Uterus (tissue), 4 donors: Measurements from ENCODE around the gene SMYD4. TPM values are rescaled to one million over a fixed set of nuclear protein-coding genes. Genes with fewer than 3 reads are reported as not detected.

Experiments used
- DNase-seq, 2 donors: peaks; one replicate each; pipeline ENCODE4 v3.0.0-alpha.2; 2019 to 2020
- H3K27ac ChIP-seq, 2 donors: fragments of 200-600 bp; sonication (generic); 1 replicate in 1 of 2; 2 replicates in 1 of 2; pipeline ENCODE4 v1.5.1; 2016 to 2018
- H3K27me3 ChIP-seq, 2 donors: fragments of 200-600 bp; sonication (generic); one replicate each; pipeline ENCODE4 v1.5.1; 2018 to 2019; ENCODE audit warnings: control low read depth in 1 of 2
- H3K36me3 ChIP-seq, 2 donors: fragments of 200-600 bp; sonication (generic); one replicate each; pipeline ENCODE4 v1.5.1; 2019; ENCODE audit warnings: control low read depth in 1 of 2
- H3K4me1 ChIP-seq, 2 donors: fragments of 200-600 bp; sonication (generic); one replicate each; pipeline ENCODE4 v1.5.1; 2018 to 2019; ENCODE audit warnings: control low read depth in 1 of 2
- H3K4me3 ChIP-seq, 2 donors: fragments of 200-600 bp; sonication (generic); 1 replicate in 1 of 2; 2 replicates in 1 of 2; pipeline ENCODE4 v1.5.1; 2018 to 2019; ENCODE audit warnings: mild to moderate bottlenecking in 1 of 2
- H3K9me3 ChIP-seq, 2 donors: fragments of 200-600 bp; sonication (generic); one replicate each; pipeline ENCODE4 v1.5.1; 2019; ENCODE audit warnings: control low read depth in 1 of 2
- POLR2A ChIP-seq, 2 donors: fragments of 450-650 bp; IDR thresholded peaks; one replicate each; pipeline ENCODE4 v1.6.1; 2016; ENCODE audit warnings: antibody characterized with exemption in 2 of 2, mild to moderate bottlenecking in 1 of 2, moderate library complexity in 1 of 2
- intact Hi-C: fragments of 100-400 bp; cut with DNase I; formaldehyde crosslinking; loops from one replicate; pipeline ENCODE4 v1.15.1; 2023; ENCODE audit warnings: low total_unique reads
- total RNA-seq, 4 donors: library from RNA; depleted of rRNA in 3 of 4; stranded (reverse); fragments of >200 nt in 3 of 4; gene quantifications; one replicate each; pipeline versions ENCODE4 v1.1.0 to v1.2.4, GENCODE V29; 2014 to 2023
- TF ChIP-seq, protein P1 (sequence below), 4 experiments: fragments of 200-600 bp in 2 of 4; fragments of 450-650 bp in 2 of 4; sonication (generic) in 2 of 4; IDR thresholded peaks; one replicate each; pipeline ENCODE4 v1.5.1; 2016 to 2019; ENCODE audit warnings: antibody characterized with exemption in 4 of 4, mild to moderate bottlenecking in 2 of 4, moderate library complexity in 1 of 4
- donor health status: DM: yes; HTN: yes; CAD: no.

The SMYD4 gene
- total RNA-seq, 4 donors from 2014 or later: 19.1 to 101 (median 30.5) TPM

DNA sequence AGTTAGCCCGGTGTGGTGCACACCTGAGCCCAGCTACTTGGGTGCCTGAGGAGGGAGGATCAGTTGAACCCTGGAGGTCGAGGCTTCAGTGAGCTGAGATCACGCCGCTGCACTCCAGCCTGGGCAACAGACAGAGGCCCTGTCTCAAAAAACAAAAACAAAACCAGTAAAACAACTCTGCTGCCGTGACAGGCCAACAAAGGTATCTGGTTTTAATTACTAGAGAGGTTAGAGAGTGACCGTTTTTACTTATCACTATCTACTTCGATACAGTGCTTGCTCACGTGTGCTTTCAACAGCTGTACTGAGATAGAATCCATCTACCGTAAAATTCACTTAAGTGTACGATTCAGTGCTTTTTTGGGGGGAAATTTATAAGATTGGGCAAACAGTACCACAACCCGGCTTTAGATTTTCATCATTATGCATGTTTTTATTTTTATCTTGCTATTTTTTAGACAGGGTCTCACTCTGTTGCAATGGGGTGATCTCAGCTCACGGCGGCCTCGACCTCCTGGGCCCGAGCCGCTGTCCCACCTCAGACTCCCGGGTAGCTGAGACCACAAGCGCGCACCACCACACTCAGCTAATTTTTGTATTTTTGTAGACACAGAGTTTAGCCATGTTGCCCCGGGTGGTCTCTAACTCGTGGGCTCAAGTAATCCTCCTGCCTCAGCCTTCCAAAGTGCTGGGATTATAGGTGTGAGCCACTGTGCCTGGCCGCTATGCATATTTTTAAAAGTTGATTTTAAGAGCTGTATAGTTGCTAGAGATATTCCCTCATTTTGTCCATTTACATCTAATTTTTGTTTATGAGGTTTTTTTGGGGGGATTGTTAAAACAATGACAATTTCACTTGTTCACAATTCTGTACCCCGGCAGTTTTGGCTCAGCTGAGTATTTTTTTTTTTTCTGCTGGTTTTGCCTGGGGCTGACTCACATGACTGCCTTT, 36.9 kb downstream of the SMYD4 start:
- intact Hi-C loops: no loop called here
- Histone ChIP-seq H3K9me3 (no peaks in the 10 kb centered on the region), H3K36me3 (no peaks in the 10 kb centered on the region), H3K4me3 (no peak overlapping the region), H3K4me1 (peaks cover 0 to 4% of the 10 kb centered on the region in 2 donors), H3K27ac (peak overlapping the region in 1 of 2 donors; percentile 9), H3K27me3 (no peaks in the 10 kb centered on the region)
- DNase-seq: peak in 1 of 2 donors; percentile 3
- TF ChIP-seq, protein P1, sequence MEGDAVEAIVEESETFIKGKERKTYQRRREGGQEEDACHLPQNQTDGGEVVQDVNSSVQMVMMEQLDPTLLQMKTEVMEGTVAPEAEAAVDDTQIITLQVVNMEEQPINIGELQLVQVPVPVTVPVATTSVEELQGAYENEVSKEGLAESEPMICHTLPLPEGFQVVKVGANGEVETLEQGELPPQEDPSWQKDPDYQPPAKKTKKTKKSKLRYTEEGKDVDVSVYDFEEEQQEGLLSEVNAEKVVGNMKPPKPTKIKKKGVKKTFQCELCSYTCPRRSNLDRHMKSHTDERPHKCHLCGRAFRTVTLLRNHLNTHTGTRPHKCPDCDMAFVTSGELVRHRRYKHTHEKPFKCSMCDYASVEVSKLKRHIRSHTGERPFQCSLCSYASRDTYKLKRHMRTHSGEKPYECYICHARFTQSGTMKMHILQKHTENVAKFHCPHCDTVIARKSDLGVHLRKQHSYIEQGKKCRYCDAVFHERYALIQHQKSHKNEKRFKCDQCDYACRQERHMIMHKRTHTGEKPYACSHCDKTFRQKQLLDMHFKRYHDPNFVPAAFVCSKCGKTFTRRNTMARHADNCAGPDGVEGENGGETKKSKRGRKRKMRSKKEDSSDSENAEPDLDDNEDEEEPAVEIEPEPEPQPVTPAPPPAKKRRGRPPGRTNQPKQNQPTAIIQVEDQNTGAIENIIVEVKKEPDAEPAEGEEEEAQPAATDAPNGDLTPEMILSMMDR (IDR thresholded peaks at IDR 0.05): no peak
- no peak for TF ChIP-seq POLR2A (IDR thresholded peaks at IDR 0.05)

DNA sequence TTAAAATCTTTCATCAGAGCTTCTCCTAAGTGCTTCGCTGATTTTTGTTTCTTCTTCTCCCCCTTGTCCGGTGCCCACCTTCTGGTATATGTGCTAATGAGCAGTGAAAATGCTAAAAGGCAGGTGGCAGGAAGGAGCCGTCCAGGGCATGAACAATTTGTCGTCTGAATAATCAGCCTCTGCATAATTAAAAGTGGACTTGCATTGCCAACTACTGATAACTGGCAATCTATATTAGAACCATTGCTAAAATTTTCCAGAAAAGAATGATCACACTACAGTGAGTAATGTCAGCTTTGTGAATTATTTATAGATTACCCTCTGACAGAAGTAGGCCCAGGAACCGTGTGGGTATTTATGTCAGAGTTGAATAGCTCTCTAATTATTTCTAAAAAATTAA, 39.8 kb downstream of the SMYD4 start:
- Histone ChIP-seq H3K4me3 (no peak overlapping the region), H3K36me3 (no peaks in the 10 kb centered on the region), H3K27ac (peak overlapping the region in 1 of 2 donors; percentile 0), H3K4me1 (peaks cover 0 to 4% of the 10 kb centered on the region in 2 donors), H3K9me3 (no peaks in the 10 kb centered on the region), H3K27me3 (no peaks in the 10 kb centered on the region)
- intact Hi-C loops: no loop called here
- DNase-seq: no peak
- TF ChIP-seq, protein P1 (IDR thresholded peaks at IDR 0.05): no peak
- no peak for TF ChIP-seq POLR2A (IDR thresholded peaks at IDR 0.05)

DNA sequence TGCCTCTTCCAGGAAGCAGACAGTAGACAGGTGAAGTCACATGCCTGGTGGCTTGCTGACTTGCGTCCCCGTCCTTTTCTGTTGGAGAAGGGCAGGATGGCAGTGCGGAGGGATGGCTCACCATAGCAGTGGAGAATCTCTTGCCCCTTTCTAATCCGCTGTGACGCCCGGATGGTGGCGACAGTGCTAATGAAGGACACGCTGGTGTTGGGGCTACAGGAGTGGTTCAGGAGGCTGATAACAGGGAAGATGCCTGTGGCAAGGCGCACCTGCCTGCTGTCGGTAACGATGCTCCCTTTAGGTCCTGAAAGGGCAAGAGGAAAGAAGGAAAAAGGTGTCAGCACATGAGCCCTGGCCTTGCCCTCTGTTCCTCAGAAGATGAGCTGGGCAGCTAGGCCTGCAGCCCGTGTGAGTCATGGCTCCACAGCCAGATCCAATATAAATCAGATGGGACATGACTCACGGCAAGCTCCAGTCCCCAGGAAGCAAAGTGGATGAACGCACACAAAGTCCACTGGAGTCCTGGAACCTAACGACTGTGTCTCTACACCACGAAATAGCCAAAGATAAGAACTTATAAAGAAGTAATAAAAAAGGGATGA, 42.3 kb downstream of the SMYD4 start:
- no peaks in the 10 kb centered on the region for H3K9me3 ChIP-seq
- H3K27ac ChIP-seq: peak overlapping the region; percentile 93 to 96
- peak; percentile 83 to 92 for DNase-seq
- peaks cover 8 to 12% of the 10 kb centered on the region in 2 donors for H3K4me1 ChIP-seq
- H3K4me3 ChIP-seq: no peak overlapping the region
- intact Hi-C loops: no loop called here
- TF ChIP-seq, protein P1 (IDR thresholded peaks at IDR 0.05): no peak
- peak; percentile 9 to 43 for TF ChIP-seq POLR2A (IDR thresholded peaks at IDR 0.05)
- H3K36me3 ChIP-seq: no peaks in the 10 kb centered on the region
- H3K27me3 ChIP-seq: no peaks in the 10 kb centered on the region

DNA sequence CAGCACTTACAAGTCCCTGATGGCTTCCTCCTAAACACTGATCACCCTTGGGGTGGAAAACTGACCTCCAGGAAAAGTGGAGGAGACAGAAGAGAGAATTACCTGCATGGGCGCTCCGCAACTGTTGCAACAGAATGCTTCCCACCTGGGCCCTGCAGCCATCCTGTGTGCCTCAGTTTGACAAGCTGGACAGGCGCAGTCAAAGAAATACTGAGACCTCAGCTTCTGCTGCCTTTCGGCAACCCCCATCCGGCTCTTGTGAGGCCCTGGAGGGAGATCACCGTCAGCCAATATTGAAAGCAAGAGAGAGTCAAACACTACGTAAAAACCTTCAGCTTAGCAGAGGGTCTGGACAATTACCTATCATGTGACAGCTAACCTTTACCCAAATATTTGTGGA, 43.0 kb downstream of the SMYD4 start:
- Histone ChIP-seq H3K27me3 (no peaks in the 10 kb centered on the region), H3K4me1 (peaks cover 8 to 12% of the 10 kb centered on the region in 2 donors), H3K9me3 (no peaks in the 10 kb centered on the region), H3K4me3 (no peak overlapping the region), H3K36me3 (no peaks in the 10 kb centered on the region), H3K27ac (peak overlapping the region; percentile 93 to 96)
- no peak for TF ChIP-seq POLR2A (IDR thresholded peaks at IDR 0.05)
- TF ChIP-seq, protein P1 (IDR thresholded peaks at IDR 0.05): no peak
- DNase-seq: no peak
- intact Hi-C loops: no loop called here

DNA sequence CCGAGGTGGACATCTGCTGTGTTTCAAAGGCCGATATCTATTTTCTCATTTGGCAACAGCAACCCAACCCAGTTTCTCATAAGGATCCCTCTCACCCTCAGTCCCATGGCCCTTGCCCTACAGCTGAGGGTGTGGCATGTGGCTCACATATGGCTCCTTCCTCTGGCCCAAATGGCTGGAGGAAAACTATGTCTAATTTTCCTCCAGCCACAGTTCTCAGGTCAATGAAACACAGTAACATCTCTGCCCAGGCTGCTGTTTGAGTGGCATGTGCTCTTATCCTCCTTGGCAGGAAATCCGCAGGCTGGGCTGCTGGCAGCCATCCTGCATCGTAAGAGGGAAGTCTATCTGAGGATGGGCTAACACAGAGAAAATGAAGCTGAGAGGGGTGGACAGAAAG, 43.8 kb downstream of the SMYD4 start:
- peak overlapping the region; percentile 93 to 96 for H3K27ac ChIP-seq
- H3K9me3 ChIP-seq: no peaks in the 10 kb centered on the region
- no peak overlapping the region for H3K4me3 ChIP-seq
- intact Hi-C loops: no loop called here
- H3K4me1 ChIP-seq: peaks cover 8 to 12% of the 10 kb centered on the region in 2 donors
- no peaks in the 10 kb centered on the region for H3K27me3 ChIP-seq
- H3K36me3 ChIP-seq: no peaks in the 10 kb centered on the region
- TF ChIP-seq, protein P1 (IDR thresholded peaks at IDR 0.05): no peak
- no peak for TF ChIP-seq POLR2A (IDR thresholded peaks at IDR 0.05)
- DNase-seq: no peak
